ENCODE measurements around the gene DIPK1C.

The DIPK1C gene

DNA sequence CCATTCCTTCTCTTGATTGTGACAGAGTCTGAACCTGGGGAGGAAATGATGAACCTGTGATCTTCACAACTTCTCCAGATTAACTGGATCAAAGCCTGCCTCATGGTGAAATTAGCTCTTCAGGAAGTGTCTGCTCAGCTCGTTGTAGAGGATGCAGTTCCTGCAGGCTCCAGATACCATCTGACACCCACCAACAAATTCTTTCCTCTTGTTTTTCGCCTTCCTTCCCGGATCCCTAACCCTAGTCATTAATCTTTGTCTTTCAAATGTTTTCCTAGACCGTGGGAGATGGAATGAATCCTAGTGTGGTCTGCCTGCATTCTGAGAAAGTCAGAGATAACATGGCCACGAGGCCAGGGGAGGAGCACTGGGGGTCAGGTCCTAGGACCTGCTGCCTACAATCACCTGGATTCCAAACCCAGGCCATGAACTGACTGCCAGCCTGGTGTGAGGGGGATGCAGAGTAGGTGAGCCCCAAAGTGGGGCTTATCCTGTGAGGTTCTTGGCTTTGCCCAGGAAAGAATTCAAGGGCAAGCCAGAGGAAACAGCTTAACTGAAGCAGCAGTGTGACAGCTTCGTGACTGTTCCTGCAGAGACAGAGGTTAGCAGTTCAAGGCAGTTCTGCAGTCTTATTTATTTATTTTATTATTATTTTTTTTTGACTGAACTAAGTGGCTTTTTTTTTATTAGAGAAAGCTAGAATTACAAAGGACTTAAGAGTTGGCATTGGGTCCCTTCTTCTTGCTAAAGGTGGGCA lies 67.8 kb downstream of the DIPK1C start:
- TF ChIP-seq CTCF (IDR thresholded peaks at IDR 0.05): no peak
- H3K36me3 ChIP-seq: no peaks in the 10 kb centered on the region

DNA sequence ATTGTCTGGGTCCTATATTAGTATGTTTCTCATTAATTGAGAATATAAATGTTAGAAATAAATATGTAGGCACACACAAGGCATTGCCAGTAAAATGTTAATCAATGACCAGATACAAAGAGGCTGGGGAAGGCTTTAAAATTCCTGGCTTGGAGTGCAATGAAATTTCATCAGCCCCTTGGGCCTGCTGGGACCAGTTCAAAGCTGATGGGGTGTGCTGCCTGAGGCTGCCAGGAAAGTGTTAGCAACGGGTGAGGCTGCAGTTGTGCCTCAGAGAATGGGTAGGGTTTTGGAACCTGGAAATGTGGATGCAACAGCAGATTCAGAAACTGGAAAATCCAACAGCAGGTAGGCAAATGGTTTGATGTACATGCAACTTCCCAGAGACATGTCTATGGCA lies 68.9 kb downstream of the DIPK1C start:
- Histone ChIP-seq H3K4me1 (ENCODE audit: control insufficient read depth in 1 of 2, insufficient read depth in 1 of 2, low read depth in 1 of 2, low read length in 1 of 2) (no peaks in the 10 kb centered on the region), H3K9me3 (no peaks in the 10 kb centered on the region), H3K36me3 (no peaks in the 10 kb centered on the region), H3K27me3 (peaks cover 24% of the 10 kb centered on the region), H3K4me3 (ENCODE audit: low read depth in 1 of 2, low read length in 1 of 2) (no peak overlapping the region), H3K27ac (no peak overlapping the region)
- no peak for TF ChIP-seq CTCF (IDR thresholded peaks at IDR 0.05)

More for the DNA sequence above, 67.8 kb downstream of the DIPK1C start:
- no peak overlapping the region for H3K27ac ChIP-seq
- no peak overlapping the region for H3K4me3 ChIP-seq (ENCODE audit: low read depth in 1 of 2, low read length in 1 of 2)
- no peaks in the 10 kb centered on the region for H3K4me1 ChIP-seq (ENCODE audit: control insufficient read depth in 1 of 2, insufficient read depth in 1 of 2, low read depth in 1 of 2, low read length in 1 of 2)
- no peaks in the 10 kb centered on the region for H3K9me3 ChIP-seq
- peaks cover 33% of the 10 kb centered on the region for H3K27me3 ChIP-seq

DNA sequence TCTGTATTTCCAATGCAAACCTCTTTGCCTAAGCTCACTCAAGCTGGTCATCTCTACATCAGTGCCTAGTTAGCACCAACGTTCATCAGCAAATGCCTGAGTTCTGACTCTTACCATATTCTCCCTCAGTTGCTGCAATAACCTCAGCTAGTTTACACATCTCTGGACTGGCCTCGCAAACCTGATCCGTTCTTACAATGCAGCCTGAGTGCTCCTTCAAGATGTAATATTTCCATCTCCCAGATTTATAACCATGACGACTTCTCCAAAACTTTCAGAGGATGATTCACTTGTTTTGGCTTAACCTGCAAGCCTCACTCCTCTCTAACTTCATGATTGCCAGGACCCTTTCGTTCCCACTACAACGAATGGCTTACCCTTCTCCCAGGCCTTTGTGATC lies 69.7 kb downstream of the DIPK1C start:
- H3K27me3 ChIP-seq: peaks cover 21% of the 10 kb centered on the region
- no peak overlapping the region for H3K4me3 ChIP-seq (ENCODE audit: low read depth in 1 of 2, low read length in 1 of 2)
- H3K27ac ChIP-seq: no peak overlapping the region
- H3K9me3 ChIP-seq: no peaks in the 10 kb centered on the region
- TF ChIP-seq CTCF (IDR thresholded peaks at IDR 0.05): no peak
- H3K4me1 ChIP-seq (ENCODE audit: control insufficient read depth in 1 of 2, insufficient read depth in 1 of 2, low read depth in 1 of 2, low read length in 1 of 2): no peaks in the 10 kb centered on the region
- H3K36me3 ChIP-seq: no peaks in the 10 kb centered on the region

Measured in neutrophil (primary cell).